Omental fat pad (tissue), 4 donors: Measurements from ENCODE around the gene WASHC2A. TPM values are rescaled to one million over a fixed set of nuclear protein-coding genes. Genes with fewer than 3 reads are reported as not detected.
"Not testable (repeated sequence)": the region's sequence is repeated elsewhere in the genome, so short reads cannot be mapped to it uniquely, and the experiment has no call there.

Experiments
- ATAC-seq: fragments of 150-250 bp; one replicate; pipeline ENCODE4 v1.9.1; 2016; ENCODE audit warnings: mild to moderate bottlenecking, moderate library complexity; ENCODE audit not compliant: low FRiP score
- DNase-seq: peaks from one replicate; pipeline ENCODE4 v3.0.0-alpha.2; 2019; ENCODE audit warnings: low spot score
- total RNA-seq, 4 donors: library from RNA; depleted of rRNA; stranded (reverse); fragments of >200 nt; gene quantifications; one replicate each; pipeline ENCODE4 v1.1.0, GENCODE V29; 2016
- TF ChIP-seq, protein P1 (sequence below), 3 donors: fragments of 450-650 bp; IDR thresholded peaks; one replicate each; pipeline ENCODE4 v1.5.1; 2016 to 2017; ENCODE audit warnings: antibody characterized with exemption in 3 of 3, mild to moderate bottlenecking in 3 of 3, moderate library complexity in 2 of 3

The WASHC2A gene
- total RNA-seq, 4 donors from 2014 or later: 23.5 to 38.8 (median 28.7) TPM

DNA sequence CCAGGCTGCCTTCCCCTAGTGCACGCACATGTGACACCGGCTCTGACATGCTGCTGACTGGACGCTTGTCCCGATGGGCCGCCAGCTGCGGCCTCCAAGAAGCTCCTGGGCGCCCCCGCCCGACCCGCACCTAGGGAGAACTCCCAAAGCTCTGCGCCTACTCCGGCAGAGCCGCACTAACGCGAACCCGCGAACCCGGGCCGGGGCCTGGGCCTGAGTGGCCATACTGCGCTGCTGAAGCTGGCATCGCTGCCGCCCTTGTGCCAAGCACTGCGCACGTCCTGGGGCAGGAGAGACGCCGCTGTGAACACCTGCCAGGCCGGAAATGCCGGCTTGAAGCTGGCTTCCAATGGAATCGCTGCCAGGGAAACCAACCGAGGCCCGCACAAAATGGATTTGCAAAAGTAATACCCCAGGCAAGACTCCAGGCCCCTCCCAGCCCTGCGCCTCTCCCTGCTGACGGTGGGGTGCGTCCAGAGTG lies 85.1 kb downstream of the WASHC2A start:
- ATAC-seq (peak; percentile 41), DNase-seq (no peak)
- TF ChIP-seq, protein P1, sequence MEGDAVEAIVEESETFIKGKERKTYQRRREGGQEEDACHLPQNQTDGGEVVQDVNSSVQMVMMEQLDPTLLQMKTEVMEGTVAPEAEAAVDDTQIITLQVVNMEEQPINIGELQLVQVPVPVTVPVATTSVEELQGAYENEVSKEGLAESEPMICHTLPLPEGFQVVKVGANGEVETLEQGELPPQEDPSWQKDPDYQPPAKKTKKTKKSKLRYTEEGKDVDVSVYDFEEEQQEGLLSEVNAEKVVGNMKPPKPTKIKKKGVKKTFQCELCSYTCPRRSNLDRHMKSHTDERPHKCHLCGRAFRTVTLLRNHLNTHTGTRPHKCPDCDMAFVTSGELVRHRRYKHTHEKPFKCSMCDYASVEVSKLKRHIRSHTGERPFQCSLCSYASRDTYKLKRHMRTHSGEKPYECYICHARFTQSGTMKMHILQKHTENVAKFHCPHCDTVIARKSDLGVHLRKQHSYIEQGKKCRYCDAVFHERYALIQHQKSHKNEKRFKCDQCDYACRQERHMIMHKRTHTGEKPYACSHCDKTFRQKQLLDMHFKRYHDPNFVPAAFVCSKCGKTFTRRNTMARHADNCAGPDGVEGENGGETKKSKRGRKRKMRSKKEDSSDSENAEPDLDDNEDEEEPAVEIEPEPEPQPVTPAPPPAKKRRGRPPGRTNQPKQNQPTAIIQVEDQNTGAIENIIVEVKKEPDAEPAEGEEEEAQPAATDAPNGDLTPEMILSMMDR (IDR thresholded peaks at IDR 0.05): no peak

DNA sequence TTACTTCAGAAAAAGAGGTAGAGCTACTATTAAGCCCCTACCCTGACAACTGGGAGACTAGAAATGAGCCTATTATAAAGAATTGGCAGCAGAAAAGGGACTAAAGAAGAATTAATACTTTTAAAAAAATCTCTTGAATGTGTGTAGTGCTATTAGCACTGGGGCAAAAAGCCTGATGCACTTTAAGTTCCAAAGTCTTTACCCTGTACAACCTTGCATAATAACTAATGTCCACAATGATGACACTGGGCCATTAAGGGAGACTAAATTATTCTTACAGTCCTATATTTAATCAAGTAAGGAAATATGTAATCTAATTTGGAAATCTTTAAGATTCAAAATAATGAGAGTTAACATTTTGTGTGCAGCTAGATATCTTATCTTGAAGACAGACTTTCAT lies 90.1 kb downstream of the WASHC2A start:
- DNase-seq, ATAC-seq: not testable (repeated sequence)

DNA sequence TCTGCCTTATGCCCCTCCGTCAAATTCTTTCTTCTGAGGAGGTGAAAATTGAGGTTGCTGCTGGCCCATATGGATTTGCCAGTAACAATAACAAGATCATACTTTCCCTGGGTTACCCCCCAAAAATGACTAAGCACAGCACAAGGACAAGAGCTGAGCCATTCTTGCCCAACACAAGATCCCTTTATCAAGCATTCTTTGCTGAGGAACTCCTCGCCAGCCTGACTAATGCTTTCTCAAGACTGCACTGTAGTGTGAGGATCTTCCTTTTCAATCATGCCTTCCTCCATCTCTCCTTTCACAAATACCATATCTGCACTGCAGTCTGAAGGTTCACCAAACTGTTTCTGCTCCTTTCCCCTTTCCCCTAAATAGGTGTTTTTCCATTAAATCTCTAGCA lies 92.1 kb downstream of the WASHC2A start:
- DNase-seq, ATAC-seq: not testable (repeated sequence)

DNA sequence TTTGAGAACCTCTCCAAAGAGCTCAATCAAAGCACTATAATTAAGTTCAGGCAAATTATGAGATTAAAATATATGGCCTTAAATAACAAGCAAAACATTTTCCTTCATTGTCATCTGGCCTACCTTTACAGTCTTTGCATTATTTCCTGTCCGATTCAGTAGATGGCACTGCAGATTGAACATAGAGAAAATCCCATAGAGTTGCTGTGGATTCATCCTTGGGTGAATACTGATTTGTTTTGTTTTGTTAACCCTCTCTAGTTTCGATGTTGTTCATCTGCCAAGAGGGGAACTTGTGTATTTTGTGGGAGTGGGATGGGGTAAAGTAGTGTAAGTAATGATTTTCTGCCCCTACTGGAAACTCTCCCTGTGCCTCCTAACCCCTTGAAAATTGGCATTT lies 97.3 kb downstream of the WASHC2A start:
- not testable (repeated sequence) for ATAC-seq, DNase-seq

DNA sequence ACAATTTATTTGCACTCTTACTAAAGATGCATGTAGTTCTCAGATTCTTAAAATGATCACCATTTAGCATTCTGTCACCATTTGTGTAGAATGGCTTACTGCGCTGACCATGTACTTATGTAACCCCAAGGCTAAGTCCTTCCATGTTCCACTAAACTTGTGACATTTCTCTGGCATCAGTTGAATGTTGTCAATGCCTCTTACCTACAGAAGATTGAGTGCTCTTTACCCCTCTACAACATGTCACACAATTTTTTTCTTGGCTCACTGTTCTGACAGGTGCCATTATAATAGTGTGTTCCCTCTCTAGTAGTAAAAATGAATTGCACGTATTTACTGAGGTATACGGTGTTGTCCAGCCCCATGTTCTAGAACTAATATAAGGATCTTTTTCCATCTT lies 100.1 kb downstream of the WASHC2A start:
- not testable (repeated sequence) for DNase-seq, ATAC-seq

DNA sequence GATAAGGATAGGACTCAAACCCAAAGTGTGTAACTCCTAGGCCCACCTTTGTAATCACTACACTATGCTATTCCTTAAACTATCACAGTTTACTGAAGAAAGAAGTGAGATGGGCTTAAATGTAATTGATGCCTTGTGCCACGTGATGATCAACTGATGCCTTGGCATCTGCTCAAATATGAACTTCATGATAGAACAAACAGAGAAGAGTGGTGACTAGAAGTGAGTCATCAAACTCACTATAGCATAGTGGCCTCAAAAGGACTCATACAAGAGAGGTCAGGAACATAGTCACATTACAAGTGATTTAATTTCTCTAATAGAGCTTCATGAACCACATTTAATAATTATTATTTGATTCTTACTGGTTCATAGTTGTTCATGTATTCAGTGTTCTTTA lies 101.8 kb downstream of the WASHC2A start:
- ATAC-seq, DNase-seq: not testable (repeated sequence)

DNA sequence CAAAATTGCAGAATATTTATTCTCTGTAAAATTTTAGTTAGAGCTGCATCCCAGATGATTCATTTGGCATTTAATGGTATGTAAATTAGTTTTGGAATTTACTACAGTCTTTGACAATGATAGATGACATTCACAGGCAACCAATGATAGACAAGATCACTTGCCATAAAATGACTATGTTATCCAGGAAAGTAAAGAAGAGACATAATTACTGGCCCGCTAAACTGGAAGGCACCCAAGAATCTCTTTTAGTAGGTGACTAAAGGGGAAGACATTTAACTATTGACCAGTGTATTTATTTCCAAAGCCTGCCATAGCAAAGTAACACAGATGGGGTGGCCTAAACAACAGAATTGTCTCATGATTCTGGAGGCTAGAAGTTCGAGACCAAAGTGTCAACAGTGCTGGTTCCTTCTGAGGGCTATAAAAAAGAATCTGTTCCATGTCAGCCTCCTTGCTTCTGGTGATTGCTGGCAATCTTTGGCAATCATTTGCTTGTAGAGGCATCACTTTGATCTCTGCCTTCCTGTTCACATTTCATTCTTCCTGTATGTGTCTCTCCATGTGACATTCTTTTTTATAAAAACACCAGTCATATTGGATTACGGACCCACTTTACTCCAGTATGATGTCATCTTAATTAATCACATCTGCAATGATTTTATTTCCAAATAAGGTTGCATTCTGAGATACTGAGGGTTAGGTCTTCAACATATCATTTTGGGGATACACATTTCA lies 107.2 kb downstream of the WASHC2A start:
- DNase-seq, ATAC-seq: not testable (repeated sequence)

Other genes starting within 250 kb of the WASHC2A start
- gene PARG, start 125.9 kb upstream of the WASHC2A start, total RNA-seq: 10 to 100 TPM; 19.0 to 32.8 (median 21.2) TPM
- gene TIMM23B, start 125.9 kb upstream of the WASHC2A start, total RNA-seq: 10 to 100 TPM; 16.2 to 53.6 (median 17.9) TPM
- gene AGAP6, start 79.5 kb upstream of the WASHC2A start, total RNA-seq: 10 to 100 TPM; 13.2 to 37.6 (median 17.3) TPM
- 1 to 10 TPM in 1 of 4 donors, under 1 TPM in 3; 0.37 to 1.6 (median 0.49) TPM for gene ASAH2, start 183.6 kb downstream of the WASHC2A start, total RNA-seq